Hindlimb muscle (tissue), 1 donor: ENCODE data around the gene OPA1. TPM values are rescaled to one million over a fixed set of nuclear protein-coding genes. Genes with fewer than 3 reads are reported as not detected.

Experiments used
- DNase-seq: peaks from one replicate; pipeline ENCODE4 v3.0.0-alpha.2; 2013
- polyA plus RNA-seq: library from polyadenylated mRNA; unstranded; fragments of 120-200 nt; gene quantifications from one replicate; pipeline ENCODE4 v1.2.1, GENCODE V29; 2013; ENCODE audit not compliant: insufficient read length

The OPA1 gene
- polyA plus RNA-seq, 1 donor = 41.9 TPM

DNA sequence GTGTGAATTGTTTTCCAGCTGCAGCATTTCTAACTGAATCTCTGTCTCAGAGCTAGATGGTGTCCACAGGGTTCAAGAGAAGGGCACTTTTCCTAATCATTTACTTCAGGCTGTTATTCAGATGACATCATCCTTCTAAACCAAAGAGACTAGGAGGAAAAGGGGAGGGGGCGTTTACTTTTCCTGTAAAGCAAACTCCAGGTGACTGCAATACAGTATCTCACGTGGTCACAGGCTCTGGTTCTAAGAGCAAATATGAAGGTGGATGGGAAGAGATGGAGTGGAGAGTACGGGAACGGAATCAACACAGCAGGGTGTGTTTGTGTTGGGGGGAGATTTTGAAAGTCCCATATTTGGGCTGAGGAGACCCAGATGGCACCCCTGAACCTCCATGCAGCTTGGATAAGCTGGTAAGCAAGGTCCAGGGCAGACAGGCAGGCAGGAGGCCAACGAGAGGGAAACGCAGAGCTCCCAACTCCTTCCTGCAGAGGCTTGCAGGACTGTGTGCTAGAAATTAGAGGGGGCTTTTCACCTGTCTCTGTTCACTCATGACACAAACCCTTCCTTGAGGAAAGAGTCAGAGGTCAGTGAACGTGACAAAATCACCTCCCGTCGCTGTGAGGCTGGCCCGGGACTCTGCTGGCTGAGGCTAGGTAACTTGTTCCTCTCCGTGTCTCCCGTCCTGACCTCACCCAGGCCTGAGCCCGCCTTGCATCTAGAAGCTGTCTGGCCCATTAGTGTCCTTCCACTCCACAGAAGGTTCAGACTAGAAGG, 151.2 kb downstream of the OPA1 start:
- no peak for DNase-seq

DNA sequence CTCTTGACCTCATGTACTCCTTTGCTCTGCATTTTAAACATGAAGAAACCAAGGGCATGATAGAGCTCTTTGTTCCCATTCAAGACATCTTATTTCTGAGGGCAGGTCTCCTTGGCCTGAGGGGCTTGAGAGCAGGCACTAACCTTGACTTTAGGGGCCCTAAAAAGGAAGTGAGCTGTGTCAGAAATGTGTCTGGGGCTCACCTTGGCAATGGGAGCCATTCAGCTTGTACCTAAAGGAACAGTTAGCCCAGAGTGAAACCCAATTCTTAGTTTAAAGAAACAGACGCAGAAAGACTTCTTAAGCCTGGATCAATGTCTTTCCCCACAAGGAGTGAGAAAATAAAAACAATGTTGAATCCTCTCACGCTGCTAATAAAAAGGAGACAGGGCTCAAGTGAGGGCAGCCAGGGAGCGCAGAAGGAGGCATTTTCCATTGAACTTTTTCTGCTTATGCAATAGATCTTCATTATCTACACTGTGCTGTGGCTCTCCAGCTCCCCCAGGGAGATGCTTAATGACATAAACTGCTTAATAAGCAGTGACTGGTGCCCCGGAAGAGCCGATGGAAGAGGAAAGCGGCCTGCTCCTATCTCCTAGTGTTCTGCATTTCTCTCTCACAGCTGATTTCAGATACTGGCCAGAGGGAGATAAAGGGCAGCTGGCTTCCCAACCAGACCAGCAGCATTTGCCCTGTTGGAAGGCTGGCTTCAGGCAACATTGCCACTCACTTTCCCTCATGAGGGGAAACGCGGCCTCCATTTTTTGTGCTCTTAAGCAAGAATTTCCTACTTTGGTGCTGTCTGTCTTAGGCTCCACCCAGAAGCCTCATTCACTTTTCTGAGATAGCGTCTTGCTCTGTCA, 152.0 kb downstream of the OPA1 start:
- no peak for DNase-seq

DNA sequence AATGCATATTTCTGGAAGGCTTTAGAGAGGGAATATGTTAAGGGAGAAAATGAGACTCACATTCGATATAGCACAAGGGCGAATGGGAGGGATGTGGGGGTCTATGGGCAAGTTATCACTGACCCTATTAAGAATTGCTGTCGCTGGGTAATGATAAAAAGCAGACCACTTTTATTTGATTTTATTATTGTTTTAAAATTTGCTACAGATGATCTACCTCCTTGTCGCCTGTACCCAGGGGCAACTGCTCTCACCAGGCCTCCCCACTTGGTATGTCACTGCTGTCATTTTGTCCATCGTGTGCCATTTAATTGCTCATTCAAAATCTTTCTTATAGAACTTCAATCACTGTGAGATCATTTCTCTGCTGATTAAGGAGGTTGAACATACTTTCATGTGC, 153.8 kb downstream of the OPA1 start:
- DNase-seq = no peak

Other genes starting within 250 kb of the OPA1 start
- 0.88 TPM for gene ATP13A5, start 214.5 kb upstream of the OPA1 start, polyA plus RNA-seq
- 0.72 TPM for gene ATP13A4, start 38.3 kb upstream of the OPA1 start, polyA plus RNA-seq